ENCODE data around the gene FGGY. TPM values are rescaled to one million over a fixed set of nuclear protein-coding genes. Genes with fewer than 3 reads are reported as not detected.

FGGY gene
- total RNA-seq, 1 donor from 2014 or later = 12.6 TPM

GRCh38 chr1:59475737-59476136 is 178.8 kb downstream of the FGGY start:
- no peak overlapping the region for H3K27ac Mint-ChIP-seq
- TF ChIP-seq CTCF (conservative IDR thresholded peaks at IDR 0.05) = no peak
- DNase-seq (ENCODE audit: extremely low spot score, unreplicated experiment) = no peak
- H3K36me3 Mint-ChIP-seq = peaks cover 16% of the 10 kb centered on the region
- peaks cover 7% of the 10 kb centered on the region for H3K9me3 Mint-ChIP-seq
- H3K4me1 Mint-ChIP-seq (ENCODE audit: unreplicated experiment) = peaks cover 10% of the 10 kb centered on the region
- H3K27me3 Mint-ChIP-seq = no peaks in the 10 kb centered on the region
- H3K4me3 Mint-ChIP-seq = no peak overlapping the region

GRCh38 chr1:59477286-59477685 is 180.4 kb downstream of the FGGY start:
- Mint-ChIP-seq H3K9me3 (no peaks in the 10 kb centered on the region), H3K27me3 (no peaks in the 10 kb centered on the region), H3K27ac (no peak overlapping the region), H3K4me1 (ENCODE audit: unreplicated experiment) (peaks cover 15% of the 10 kb centered on the region), H3K36me3 (peaks cover 9% of the 10 kb centered on the region), H3K4me3 (no peak overlapping the region)
- DNase-seq (ENCODE audit: extremely low spot score, unreplicated experiment) = no peak
- TF ChIP-seq CTCF (conservative IDR thresholded peaks at IDR 0.05) = no peak

GRCh38 chr1:59477867-59478266 is 181.0 kb downstream of the FGGY start:
- H3K4me1 Mint-ChIP-seq (ENCODE audit: unreplicated experiment) = peaks cover 15% of the 10 kb centered on the region
- no peak overlapping the region for H3K4me3 Mint-ChIP-seq
- H3K27me3 Mint-ChIP-seq = no peaks in the 10 kb centered on the region
- H3K36me3 Mint-ChIP-seq = peaks cover 9% of the 10 kb centered on the region
- no peaks in the 10 kb centered on the region for H3K9me3 Mint-ChIP-seq
- no peak overlapping the region for H3K27ac Mint-ChIP-seq
- no peak for DNase-seq (ENCODE audit: extremely low spot score, unreplicated experiment)
- TF ChIP-seq CTCF (conservative IDR thresholded peaks at IDR 0.05) = no peak

GRCh38 chr1:59478822-59479221 is 181.9 kb downstream of the FGGY start:
- H3K27me3 Mint-ChIP-seq = no peaks in the 10 kb centered on the region

DNA sequence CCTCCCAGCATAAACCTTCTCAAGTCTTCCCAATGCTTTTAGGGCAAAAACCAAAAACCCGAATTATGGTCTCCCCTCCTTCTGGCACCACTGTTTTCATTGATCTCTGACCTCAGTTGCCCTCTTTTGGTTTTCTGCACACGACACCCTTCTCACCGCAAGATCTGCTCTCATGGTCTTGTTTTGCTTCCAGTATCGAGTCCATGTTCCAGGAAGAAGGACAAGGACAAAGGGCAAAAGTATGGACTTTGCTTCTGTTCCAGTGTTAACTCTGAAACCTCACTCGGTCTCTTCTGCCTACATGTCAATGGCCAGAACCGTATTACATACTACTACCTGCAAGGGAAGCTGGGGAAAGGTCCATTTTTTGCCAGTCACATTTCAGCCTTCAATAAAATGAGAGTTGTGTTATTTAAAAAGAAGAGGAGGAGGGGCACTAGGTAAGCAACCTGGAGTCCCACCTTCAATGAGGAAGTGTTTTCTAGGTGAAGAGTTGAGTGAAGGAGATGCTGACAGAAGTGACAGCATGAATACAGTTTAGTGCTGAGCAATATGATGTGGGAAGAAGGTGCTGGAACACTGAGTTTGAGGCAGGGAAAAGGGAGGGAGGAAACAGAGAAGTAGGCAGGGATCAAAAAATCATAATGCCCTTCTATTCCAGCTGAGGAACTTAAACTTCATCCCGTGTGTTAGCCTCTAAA is 183.4 kb downstream of the FGGY start:
- TF ChIP-seq CTCF (conservative IDR thresholded peaks at IDR 0.05) = no peak
- DNase-seq (ENCODE audit: extremely low spot score, unreplicated experiment) = no peak
- H3K27ac Mint-ChIP-seq = no peak overlapping the region
- no peaks in the 10 kb centered on the region for H3K27me3 Mint-ChIP-seq
- no peak overlapping the region for H3K4me3 Mint-ChIP-seq
- no peaks in the 10 kb centered on the region for H3K9me3 Mint-ChIP-seq
- H3K4me1 Mint-ChIP-seq (ENCODE audit: unreplicated experiment) = peaks cover 30% of the 10 kb centered on the region
- H3K36me3 Mint-ChIP-seq = peaks cover 11% of the 10 kb centered on the region

More at GRCh38 chr1:59478822-59479221, 181.9 kb downstream of the FGGY start:
- no peak for DNase-seq (ENCODE audit: extremely low spot score, unreplicated experiment)
- no peak for TF ChIP-seq CTCF (conservative IDR thresholded peaks at IDR 0.05)
- Mint-ChIP-seq H3K9me3 (no peaks in the 10 kb centered on the region), H3K4me1 (ENCODE audit: unreplicated experiment) (peaks cover 24% of the 10 kb centered on the region), H3K36me3 (peaks cover 9% of the 10 kb centered on the region), H3K4me3 (no peak overlapping the region), H3K27ac (no peak overlapping the region)

Measured in type B pancreatic cell (in vitro differentiated cells).